Adipose tissue (tissue), 3 donors: ENCODE results near the gene BRIP1. TPM values are rescaled to one million over a fixed set of nuclear protein-coding genes. Genes with fewer than 3 reads are reported as not detected.
"Not testable (repeated sequence)": the region's sequence is repeated elsewhere in the genome, so short reads cannot be mapped to it uniquely, and the experiment has no call there.

Source experiments
- H3K27ac ChIP-seq: one replicate; pipeline ENCODE4 v1.5.1; 2013; ENCODE audit warnings: low read depth, low read length
- WGBS, 3 donors: extraction: QIAGEN DNeasy Blood & Tissue Kit; methylation state at CpG; one replicate each; pipeline ENCODE4 v1.1.7; 2013; 5-methylcytosine and 5-hydroxymethylcytosine counted together
- polyA plus RNA-seq, 3 donors: library from polyadenylated mRNA; stranded (reverse); fragments of 200-250 nt; gene quantifications; one replicate each; pipeline ENCODE4 v1.2.3, GENCODE V29; 2013
- donor health status: healthy with polysubstance abuse.
- donor health status: Bipolar disorder and iron deficiency.
- donor health status: healthy.

BRIP1 gene
- polyA plus RNA-seq = under 1 TPM; 0.11 to 0.25 (median 0.15) TPM

- H3K27ac ChIP-seq = no peak within 1 kb of the TSS
- WGBS, 3 donors = 0% methylated on average over 43 of the region's 43 CpGs
Observed at GRCh38 chr17:61862975-61863800, at the start of gene BRIP1. Gene BRIP1 (minus strand): TSS chr17:61863528. CDS start chr17:61861539, 1,989 bp downstream.

DNA sequence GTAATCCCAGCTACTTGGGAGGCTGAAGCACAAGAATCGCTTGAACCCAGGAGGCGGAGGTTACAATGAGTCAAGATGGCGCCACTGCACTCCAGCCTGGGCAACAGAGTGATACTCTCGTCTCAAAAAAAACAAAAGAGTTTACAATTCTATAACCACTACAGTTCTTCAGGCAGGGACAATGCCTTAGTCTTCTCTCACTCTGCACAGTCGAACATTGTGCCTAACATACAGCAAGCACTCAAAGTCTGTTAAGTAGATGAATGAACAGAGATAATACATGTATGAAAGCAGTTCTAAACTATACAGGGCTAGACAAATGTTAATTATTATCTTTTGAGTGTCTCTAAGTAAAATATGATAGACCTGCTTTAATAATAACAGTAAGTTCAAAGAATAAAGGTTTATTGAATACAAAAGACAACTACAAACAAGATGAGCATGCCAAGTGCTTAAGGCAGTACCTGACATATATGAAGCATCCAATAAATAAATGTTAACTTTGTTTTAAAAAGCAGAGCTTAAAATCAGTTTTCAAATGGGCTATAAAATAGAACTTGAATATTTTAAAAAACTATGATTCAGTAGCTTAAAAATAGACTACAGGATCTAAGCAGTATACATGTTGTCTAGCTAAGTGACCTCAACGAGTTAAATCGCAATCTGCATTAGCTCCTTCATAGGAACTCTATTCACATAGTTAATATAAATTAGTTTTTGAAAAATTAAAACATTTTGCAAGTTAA lies 45.1 kb upstream of the BRIP1 start:
- 89 to 91% (median 90%) methylated on average over 7 of the region's 7 CpGs for WGBS, 3 donors

GRCh38 chr17:61907361-61907760 lies 44.0 kb upstream of the BRIP1 start:
- no peak overlapping the region for H3K27ac ChIP-seq
- 93 to 95% (median 95%) methylated on average over 5 of the region's 5 CpGs for WGBS, 3 donors

More for the DNA sequence above, 45.1 kb upstream of the BRIP1 start:
- H3K27ac ChIP-seq = no peak overlapping the region

DNA sequence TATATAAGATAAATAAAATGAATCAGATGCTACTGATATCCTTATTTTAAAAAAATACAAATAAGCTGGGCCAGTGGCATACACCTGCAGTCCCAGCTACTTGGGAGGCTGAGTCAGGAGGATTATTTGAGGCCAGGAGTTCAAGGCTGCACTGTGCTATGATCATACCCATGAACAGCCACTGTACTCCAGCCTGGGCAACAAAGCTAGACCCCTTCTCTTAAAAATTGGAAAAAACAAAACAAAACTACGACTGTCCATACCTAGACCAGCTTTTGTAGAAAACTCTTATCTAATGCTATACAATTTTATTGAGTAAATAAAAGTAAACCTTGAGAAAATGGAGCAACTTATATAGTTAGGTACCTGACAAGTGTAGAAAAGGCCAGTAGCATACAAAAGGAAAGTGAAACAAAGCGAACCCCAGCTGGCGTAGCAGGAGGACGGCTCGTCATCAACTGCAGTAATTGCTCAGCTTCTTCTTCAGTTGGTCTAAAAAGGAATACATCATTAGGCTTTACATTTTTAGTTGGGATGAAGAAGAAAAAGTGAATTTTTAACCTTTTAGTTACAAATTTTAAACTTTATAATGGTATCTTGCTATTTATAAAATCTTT lies 40.9 kb upstream of the BRIP1 start:
- 90 to 94% (median 91%) methylated on average over 5 of the region's 5 CpGs for WGBS, 3 donors
- H3K27ac ChIP-seq = no peak overlapping the region

- WGBS, 3 donors = 97 to 100% (median 97%) methylated on average over 3 of the region's 3 CpGs
Observed at GRCh38 chr17:61903251-61903650, 39.9 kb upstream of the BRIP1 start.

GRCh38 chr17:61897548-61898180 lies 34.3 kb upstream of the BRIP1 start:
- 94 to 98% (median 97%) methylated on average over 2 of the region's 2 CpGs for WGBS, 3 donors
- no peak overlapping the region for H3K27ac ChIP-seq

More at GRCh38 chr17:61903251-61903650, 39.9 kb upstream of the BRIP1 start:
- H3K27ac ChIP-seq = no peak overlapping the region

- no peak overlapping the region for H3K27ac ChIP-seq
- WGBS, 3 donors = 57 to 62% (median 62%) methylated on average over 2 of the region's 2 CpGs
Observed at GRCh38 chr17:61895391-61895790, 32.1 kb upstream of the BRIP1 start.

GRCh38 chr17:61894310-61894709 lies 31.0 kb upstream of the BRIP1 start:
- H3K27ac ChIP-seq = not testable (repeated sequence)
- whole genome bisulfite sequencing, 3 donors = 85 to 92% (median 87%) methylated on average over 5 of the region's 5 CpGs

GRCh38 chr17:61887733-61888132 lies 24.4 kb upstream of the BRIP1 start:
- 96 to 99% (median 97%) methylated on average over 6 of the region's 6 CpGs for WGBS, 3 donors
- not testable (repeated sequence) for H3K27ac ChIP-seq

DNA sequence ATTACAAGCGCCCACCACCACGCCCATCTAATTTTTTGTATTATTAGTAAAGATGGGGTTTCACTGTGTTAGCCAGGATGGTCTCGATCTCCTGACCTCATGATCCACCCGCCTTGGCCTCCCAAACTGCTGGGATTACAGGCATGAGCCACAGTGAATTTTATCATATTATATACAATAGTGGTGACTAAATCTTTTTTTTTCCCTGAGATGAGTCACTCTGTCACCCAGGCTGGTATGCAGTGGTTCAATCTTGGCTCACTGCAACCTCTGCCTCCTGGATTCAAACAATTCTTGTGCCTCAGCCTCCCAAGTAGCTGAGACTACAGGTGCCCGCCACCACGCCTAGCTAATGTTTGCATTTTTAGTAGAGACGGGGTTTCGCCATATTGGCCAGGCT lies 22.5 kb upstream of the BRIP1 start:
- 98 to 99% (median 99%) methylated on average over 8 of the region's 8 CpGs for WGBS, 3 donors
- not testable (repeated sequence) for H3K27ac ChIP-seq

- H3K27ac ChIP-seq = no peak overlapping the region
- 91 to 95% (median 94%) methylated on average over 3 of the region's 3 CpGs for WGBS, 3 donors
Observed at GRCh38 chr17:61884864-61885263, 21.5 kb upstream of the BRIP1 start.

GRCh38 chr17:61880589-61881102 lies 17.3 kb upstream of the BRIP1 start:
- no peak overlapping the region for H3K27ac ChIP-seq
- 96 to 100% (median 99%) methylated on average over 4 of the region's 4 CpGs for WGBS, 3 donors

DNA sequence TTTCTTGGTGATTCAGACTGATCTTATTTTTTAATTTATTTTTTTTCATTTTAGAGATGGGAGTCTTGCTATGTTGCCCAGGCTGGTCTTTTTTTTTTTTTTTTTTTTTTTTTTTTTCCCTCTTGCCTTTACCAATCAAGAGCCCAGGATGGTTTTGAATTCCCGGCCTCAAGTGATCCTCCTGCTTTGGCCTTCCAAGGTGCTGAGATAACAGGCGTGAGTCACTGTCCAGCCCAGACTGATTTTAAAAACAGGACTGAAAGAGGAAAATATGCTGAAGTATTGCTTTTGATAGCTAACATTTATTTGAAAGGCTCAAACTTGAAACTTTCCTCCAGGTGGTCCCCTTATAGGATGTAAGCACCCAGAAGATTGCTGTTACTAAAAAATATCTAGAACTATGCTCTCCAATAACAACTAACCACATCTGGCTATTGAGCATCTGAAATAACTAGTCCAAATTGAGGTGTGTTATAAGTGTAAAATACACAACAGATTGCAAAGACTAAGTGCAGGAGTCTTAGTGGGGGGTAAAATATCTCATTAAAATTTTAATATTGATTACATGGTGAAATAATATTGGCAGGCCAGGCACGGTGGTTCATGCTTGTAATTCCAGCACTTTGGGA lies 15.8 kb upstream of the BRIP1 start:
- no peak overlapping the region for H3K27ac ChIP-seq

GRCh38 chr17:61878520-61878919 lies 15.2 kb upstream of the BRIP1 start:
- 74 to 83% (median 80%) methylated on average over 2 of the region's 2 CpGs for WGBS, 3 donors
- no peak overlapping the region for H3K27ac ChIP-seq

More for the DNA sequence above, 15.8 kb upstream of the BRIP1 start:
- 91 to 94% (median 94%) methylated on average over 3 of the region's 3 CpGs for WGBS, 3 donors

- no peak overlapping the region for H3K27ac ChIP-seq
- 96 to 99% (median 99%) methylated on average over 2 of the region's 2 CpGs for WGBS, 3 donors
Observed at GRCh38 chr17:61877837-61878236, 14.5 kb upstream of the BRIP1 start.

DNA sequence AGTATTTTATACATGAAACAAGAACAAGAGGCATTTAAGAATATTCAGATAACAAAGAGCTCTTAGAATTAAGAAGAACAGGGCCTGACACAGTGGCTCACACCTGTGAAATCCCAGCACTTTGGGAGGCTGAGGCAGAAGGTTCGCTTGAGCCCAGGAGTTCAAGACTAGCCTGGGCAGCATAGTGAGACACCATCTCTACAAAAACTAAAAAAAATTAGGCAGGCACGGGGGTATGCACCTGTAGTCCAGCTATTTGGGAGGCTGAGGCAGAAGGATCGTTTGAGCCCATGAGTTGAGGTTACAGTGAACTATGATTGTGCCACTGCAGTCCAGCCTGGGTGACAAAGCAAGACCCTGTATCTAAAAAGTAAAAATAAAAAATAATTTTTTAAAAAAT lies 12.5 kb upstream of the BRIP1 start:
- H3K27ac ChIP-seq = no peak overlapping the region
- WGBS, 3 donors = 88 to 94% (median 88%) methylated on average over 3 of the region's 3 CpGs

GRCh38 chr17:61875285-61875684 lies 12.0 kb upstream of the BRIP1 start:
- WGBS, 3 donors = 49 to 85% (median 83%) methylated on average over 1 of the region's 1 CpG
- H3K27ac ChIP-seq = no peak overlapping the region

- H3K27ac ChIP-seq = no peak overlapping the region
- 84 to 94% (median 93%) methylated on average over 2 of the region's 2 CpGs for WGBS, 3 donors
Observed at GRCh38 chr17:61874075-61874474, 10.7 kb upstream of the BRIP1 start.
